LNCaP clone FGC (cell line): ENCODE results near the gene AMMECR1.
A peak's percentile ranks its signal among the peaks of the same experiment; 100 is the strongest.

Source experiments
- DNase-seq: peaks from one replicate; pipeline ENCODE4 v3.0.0-alpha.2; 2011; ENCODE audit warnings: low read depth
- H3K4me3 ChIP-seq: 2 replicates; pipeline ENCODE4 v1.5.1; 2011; ENCODE audit warnings: mild to moderate bottlenecking, low read depth, low read length, control low read depth
- CTCF ChIP-seq: IDR thresholded peaks from 2 replicates; pipeline ENCODE4 v1.5.1; 2012; ENCODE audit warnings: mild to moderate bottlenecking; ENCODE audit not compliant: control insufficient read depth, insufficient read depth; ENCODE audit errors: extremely low read depth

Gene AMMECR1

GRCh38 chrX:110167952-110168451 is 149.9 kb downstream of the AMMECR1 start:
- DNase-seq, result no peak
- TF ChIP-seq CTCF, result peak; percentile 44
- no peak overlapping the region for H3K4me3 ChIP-seq

GRCh38 chrX:110163488-110163887 is 154.4 kb downstream of the AMMECR1 start:
- H3K4me3 ChIP-seq, result no peak overlapping the region
- no peak for TF ChIP-seq CTCF
- DNase-seq, result no peak

- no peak overlapping the region for H3K4me3 ChIP-seq
- DNase-seq, result no peak
- TF ChIP-seq CTCF, result no peak
Observed at GRCh38 chrX:110162867-110163266, 155.0 kb downstream of the AMMECR1 start.

GRCh38 chrX:110162131-110162530 is 155.8 kb downstream of the AMMECR1 start:
- DNase-seq, result no peak
- H3K4me3 ChIP-seq, result no peak overlapping the region
- TF ChIP-seq CTCF, result no peak

- no peak for DNase-seq
- no peak for TF ChIP-seq CTCF
- H3K4me3 ChIP-seq, result no peak overlapping the region
Observed at GRCh38 chrX:110161361-110161686, 156.6 kb downstream of the AMMECR1 start.

- no peak overlapping the region for H3K4me3 ChIP-seq
- DNase-seq, result no peak
- no peak for TF ChIP-seq CTCF
Observed at GRCh38 chrX:110159865-110160264, 158.0 kb downstream of the AMMECR1 start.

- H3K4me3 ChIP-seq, result no peak overlapping the region
- no peak for TF ChIP-seq CTCF
- DNase-seq, result no peak
Observed at GRCh38 chrX:110159235-110159634, 158.7 kb downstream of the AMMECR1 start.
